ENCODE results near the gene ZBTB7B. TPM values are rescaled to one million over a fixed set of nuclear protein-coding genes. Genes with fewer than 3 reads are reported as not detected.

The ZBTB7B gene
- total RNA-seq, 4 donors from 2014 or later = 3.8 to 53.4 (median 11.9) TPM

DNA sequence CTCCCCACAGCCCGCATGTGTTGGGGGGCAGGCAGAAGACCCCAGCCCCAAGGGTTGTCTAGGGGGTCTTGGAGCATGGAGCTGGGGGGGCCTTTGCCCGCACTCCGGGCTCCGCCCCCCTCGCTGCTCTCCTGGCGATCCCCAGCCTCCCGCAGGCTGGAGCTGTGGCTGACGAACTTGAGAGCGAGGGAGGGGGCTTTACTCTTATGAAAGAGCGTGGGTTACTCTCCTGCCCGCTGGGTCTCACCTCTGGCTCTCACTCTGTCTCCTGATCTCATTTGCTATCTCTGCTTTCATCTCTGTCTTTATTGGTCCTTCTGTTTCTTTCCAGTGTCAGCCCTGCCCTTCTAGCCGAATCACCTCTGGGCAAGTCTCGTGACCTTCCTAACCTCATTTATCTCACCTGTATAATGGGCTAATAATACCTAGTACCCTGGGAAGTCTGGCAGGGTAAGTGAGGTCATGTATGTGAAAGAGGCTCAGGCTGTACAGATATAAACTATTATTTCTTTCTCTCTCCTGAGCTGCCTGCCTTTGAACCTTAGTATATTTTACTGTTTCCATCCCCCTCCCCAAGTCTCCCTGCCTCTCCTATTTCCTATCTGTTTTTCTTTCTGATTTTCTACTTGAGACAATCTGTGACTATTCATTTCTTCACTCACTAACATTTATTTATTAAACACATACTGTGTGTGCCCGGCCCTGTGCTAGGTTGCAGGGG lies 61.7 kb downstream of the ZBTB7B start:
- H3K27ac ChIP-seq = peak overlapping the region; percentile 63 to 87
- H3K4me1 ChIP-seq = peaks cover 0 to 16% of the 10 kb centered on the region in 2 donors
- intact Hi-C loops (cut with DNase I; ENCODE audit: low total_unique reads) = no loop called here
- no peak for DNase-seq
- peak overlapping the region; percentile 63 to 97 for H3K4me3 ChIP-seq
- H3K9me3 ChIP-seq = no peaks in the 10 kb centered on the region
- no peaks in the 10 kb centered on the region for H3K36me3 ChIP-seq
- TF ChIP-seq, protein P1, sequence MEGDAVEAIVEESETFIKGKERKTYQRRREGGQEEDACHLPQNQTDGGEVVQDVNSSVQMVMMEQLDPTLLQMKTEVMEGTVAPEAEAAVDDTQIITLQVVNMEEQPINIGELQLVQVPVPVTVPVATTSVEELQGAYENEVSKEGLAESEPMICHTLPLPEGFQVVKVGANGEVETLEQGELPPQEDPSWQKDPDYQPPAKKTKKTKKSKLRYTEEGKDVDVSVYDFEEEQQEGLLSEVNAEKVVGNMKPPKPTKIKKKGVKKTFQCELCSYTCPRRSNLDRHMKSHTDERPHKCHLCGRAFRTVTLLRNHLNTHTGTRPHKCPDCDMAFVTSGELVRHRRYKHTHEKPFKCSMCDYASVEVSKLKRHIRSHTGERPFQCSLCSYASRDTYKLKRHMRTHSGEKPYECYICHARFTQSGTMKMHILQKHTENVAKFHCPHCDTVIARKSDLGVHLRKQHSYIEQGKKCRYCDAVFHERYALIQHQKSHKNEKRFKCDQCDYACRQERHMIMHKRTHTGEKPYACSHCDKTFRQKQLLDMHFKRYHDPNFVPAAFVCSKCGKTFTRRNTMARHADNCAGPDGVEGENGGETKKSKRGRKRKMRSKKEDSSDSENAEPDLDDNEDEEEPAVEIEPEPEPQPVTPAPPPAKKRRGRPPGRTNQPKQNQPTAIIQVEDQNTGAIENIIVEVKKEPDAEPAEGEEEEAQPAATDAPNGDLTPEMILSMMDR (IDR thresholded peaks at IDR 0.05) = no peak
- H3K27me3 ChIP-seq = no peaks in the 10 kb centered on the region

DNA sequence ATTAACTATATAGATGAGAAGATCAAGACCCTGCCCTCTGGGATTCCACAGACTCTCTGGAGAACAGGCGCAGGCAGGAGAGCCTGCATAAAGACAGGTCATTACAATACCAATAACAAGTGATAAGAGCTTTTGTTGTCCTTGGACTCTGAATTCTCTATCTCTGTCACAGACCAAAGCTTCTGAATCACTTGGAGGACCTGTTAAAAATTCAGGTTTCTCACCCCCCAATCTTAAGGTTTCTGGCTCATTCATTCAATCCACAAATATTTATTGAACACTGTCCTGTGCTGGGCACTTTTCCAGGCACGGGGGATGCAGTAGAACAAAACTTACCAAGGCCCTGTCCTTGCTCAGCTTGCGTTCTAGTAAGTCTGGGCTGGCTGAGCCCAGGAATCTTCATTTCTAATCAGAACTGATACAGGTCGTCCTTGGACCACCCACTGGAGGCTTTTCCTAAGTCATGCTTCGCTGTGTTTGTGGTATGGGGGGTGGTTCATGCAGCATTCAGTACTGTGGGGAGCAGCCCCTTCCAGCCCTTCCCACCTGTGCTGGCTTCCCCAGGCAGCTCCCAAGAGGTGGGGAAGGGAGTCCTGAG lies 62.3 kb downstream of the ZBTB7B start:
- TF ChIP-seq, protein P1 (IDR thresholded peaks at IDR 0.05) = no peak
- no peak for TF ChIP-seq POLR2A (IDR thresholded peaks at IDR 0.05)
- no peaks in the 10 kb centered on the region for H3K36me3 ChIP-seq
- no peaks in the 10 kb centered on the region for H3K9me3 ChIP-seq
- H3K27me3 ChIP-seq = no peaks in the 10 kb centered on the region
- H3K27ac ChIP-seq = no peak overlapping the region
- DNase-seq = no peak
- intact Hi-C loops (cut with DNase I; ENCODE audit: low total_unique reads) = no loop called here
- H3K4me3 ChIP-seq = no peak overlapping the region
- peaks cover 0 to 16% of the 10 kb centered on the region in 2 donors for H3K4me1 ChIP-seq

DNA sequence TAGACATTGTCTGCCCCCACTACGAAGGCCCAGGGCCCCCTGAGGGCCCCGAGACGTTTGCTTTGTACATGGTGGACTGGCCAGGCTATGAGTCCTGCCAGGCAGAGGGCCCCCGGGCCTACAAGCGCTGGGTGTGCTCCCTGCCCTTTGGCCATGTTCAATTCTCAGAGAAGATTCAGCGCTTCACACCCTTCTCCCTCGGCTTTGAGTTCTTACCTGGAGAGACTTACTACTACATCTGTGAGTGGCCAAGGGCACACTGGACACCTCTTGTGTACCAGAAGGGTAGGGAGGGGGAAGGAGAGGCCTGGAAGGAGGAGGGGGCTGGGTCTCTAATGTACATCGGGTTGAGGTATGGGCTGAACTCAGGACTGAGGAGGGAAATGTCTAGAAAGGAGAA lies 64.2 kb downstream of the ZBTB7B start:
- peaks cover 0 to 18% of the 10 kb centered on the region in 2 donors for H3K4me1 ChIP-seq
- intact Hi-C loops (cut with DNase I; ENCODE audit: low total_unique reads) = no loop called here

More for the DNA sequence above, 64.2 kb downstream of the ZBTB7B start:
- TF ChIP-seq, protein P1 (IDR thresholded peaks at IDR 0.05) = no peak
- no peak for TF ChIP-seq POLR2A (IDR thresholded peaks at IDR 0.05)
- Histone ChIP-seq H3K9me3 (no peaks in the 10 kb centered on the region), H3K27ac (no peak overlapping the region), H3K36me3 (no peaks in the 10 kb centered on the region), H3K27me3 (no peaks in the 10 kb centered on the region), H3K4me3 (no peak overlapping the region)
- no peak for DNase-seq

Small RNA genes within 50 kb of the gene (microRNA-seq; reads per million reads assigned to microRNA genes)
- gene MIR4258 (ENCODE audit: borderline microRNAs expressed, borderline replicate concordance) = not detected

Small RNA genes within 50 kb of the gene (small RNA-seq; reads per million reads assigned to genes)
- gene MIR4258 = not detected

Other genes with a start within 250 kb of the ZBTB7B start
- 10 to 100 TPM in 3 of 4 donors, 1 to 10 TPM in 1; 7.1 to 35.5 (median 12.1) TPM for gene KCNN3, start 132.5 kb upstream of the ZBTB7B start, total RNA-seq
- gene PMVK, start 66.1 kb upstream of the ZBTB7B start, total RNA-seq = 10 to 100 TPM in 1 of 4 donors, 1 to 10 TPM in 3; 2.6 to 21.2 (median 6.4) TPM
- gene PBXIP1, start 46.7 kb upstream of the ZBTB7B start, total RNA-seq = 100 to 1,000 TPM in 1 of 4 donors, 10 to 100 TPM in 3; 34.4 to 151 (median 88.6) TPM
- 10 to 100 TPM in 3 of 4 donors, 1 to 10 TPM in 1; 10.0 to 36.4 (median 15.9) TPM for gene PYGO2, start 41.0 kb upstream of the ZBTB7B start, total RNA-seq
- gene SHC1, start 32.1 kb upstream of the ZBTB7B start, total RNA-seq = 100 to 1,000 TPM in 2 of 4 donors, 10 to 100 TPM in 2; 93.5 to 149 (median 101) TPM
- gene CKS1B, start 28.1 kb upstream of the ZBTB7B start, total RNA-seq = 10 to 100 TPM; 14.1 to 52.7 (median 22.8) TPM
- 10 to 100 TPM; 12.6 to 33.8 (median 20.7) TPM for gene FLAD1, start 19.5 kb upstream of the ZBTB7B start, total RNA-seq
- gene LENEP, start 9.2 kb upstream of the ZBTB7B start, total RNA-seq = under 1 TPM in 1 of 4 donors, not detected in 3; 0.83 TPM
- 1 to 10 TPM in 1 of 4 donors, under 1 TPM in 1, not detected in 2; 0.07 to 1.6 TPM for gene DCST2, start 31.0 kb downstream of the ZBTB7B start, total RNA-seq
- gene DCST1, start 31.0 kb downstream of the ZBTB7B start, total RNA-seq = 1 to 10 TPM in 2 of 4 donors, not detected in 2; 1.1 to 3.5 TPM
- 100 to 1,000 TPM in 3 of 4 donors, 10 to 100 TPM in 1; 58.6 to 270 (median 153) TPM for gene ADAM15, start 48.5 kb downstream of the ZBTB7B start, total RNA-seq
- 1 to 10 TPM in 2 of 4 donors, not detected in 2; 8.0 to 8.4 TPM for gene EFNA4, start 60.9 kb downstream of the ZBTB7B start, total RNA-seq
- gene EFNA3, start 76.0 kb downstream of the ZBTB7B start, total RNA-seq = 1 to 10 TPM in 3 of 4 donors, not detected in 1; 3.2 to 7.6 (median 3.3) TPM
- gene EFNA1, start 125.1 kb downstream of the ZBTB7B start, total RNA-seq = 10 to 100 TPM; 22.3 to 58.5 (median 36.5) TPM
- gene SLC50A1, start 133.1 kb downstream of the ZBTB7B start, total RNA-seq = 10 to 100 TPM in 3 of 4 donors, under 1 TPM in 1; 0.26 to 24.0 (median 21.8) TPM
- 10 to 100 TPM; 36.1 to 94.4 (median 85.4) TPM for gene DPM3, start 137.7 kb downstream of the ZBTB7B start, total RNA-seq
- gene KRTCAP2, start 170.5 kb downstream of the ZBTB7B start, total RNA-seq = 100 to 1,000 TPM in 1 of 4 donors, 10 to 100 TPM in 2, 1 to 10 TPM in 1; 1.5 to 200 (median 62.5) TPM
- gene TRIM46, start 171.0 kb downstream of the ZBTB7B start, total RNA-seq = 1 to 10 TPM in 3 of 4 donors, under 1 TPM in 1; 0.26 to 4.6 (median 2.5) TPM
- gene THBS3, start 205.1 kb downstream of the ZBTB7B start, total RNA-seq = 100 to 1,000 TPM in 1 of 4 donors, 10 to 100 TPM in 3; 11.8 to 101 (median 38.3) TPM
- 10 to 100 TPM in 3 of 4 donors, 1 to 10 TPM in 1; 9.7 to 62.4 (median 26.0) TPM for gene MTX1, start 205.9 kb downstream of the ZBTB7B start, total RNA-seq